ENCODE data around the gene ATP7A. TPM values are rescaled to one million over a fixed set of nuclear protein-coding genes. Genes with fewer than 3 reads are reported as not detected.
A peak's percentile ranks its signal among the peaks of the same experiment; 100 is the strongest.

ATP7A gene
- total and polyA plus RNA-seq, 2 experiments from 2014 or later: 3.7 to 13.0 TPM

DNA sequence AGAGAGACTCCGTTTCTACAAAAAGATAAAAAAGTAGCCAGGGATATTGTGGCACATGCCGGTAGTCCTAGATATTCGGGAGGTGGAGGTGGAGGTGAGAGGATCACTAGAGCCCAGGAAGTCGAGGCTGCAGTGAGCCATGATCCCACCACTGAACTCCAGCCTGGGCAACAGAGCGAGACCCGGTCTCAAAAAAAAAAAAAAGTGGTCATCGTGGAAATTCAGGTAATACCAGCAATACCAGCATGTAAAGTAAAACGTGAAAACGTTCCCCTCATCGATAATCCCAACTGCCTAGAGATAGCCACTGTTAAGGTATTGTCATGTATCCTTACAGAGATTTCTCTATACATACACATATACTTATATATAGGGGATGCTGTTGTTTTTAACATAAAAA is 16.8 kb upstream of the ATP7A start:
- H3K4me3 ChIP-seq: no peak overlapping the region
- no peak overlapping the region for H2AFZ ChIP-seq
- H3K27ac ChIP-seq: no peak overlapping the region
- WGBS (ENCODE audit: low lambda C conversion rate, missing lambda C conversion rate): 70% methylated on average over 10 of the region's 10 CpGs
- H4K20me1 ChIP-seq (ENCODE audit: insufficient read depth, poor library complexity, severe bottlenecking): no peaks in the 10 kb centered on the region
- no peaks in the 10 kb centered on the region for H3K9me3 ChIP-seq (ENCODE audit: low read depth)
- no peaks in the 10 kb centered on the region for H3K36me3 ChIP-seq (replicated peaks; ENCODE audit: insufficient read depth, low read depth)
- no peaks in the 10 kb centered on the region for H3K27me3 ChIP-seq
- no peaks in the 10 kb centered on the region for H3K9me2 ChIP-seq (replicated peaks; ENCODE audit: insufficient read depth)
- TF ChIP-seq EZH2phosphoT487 (IDR thresholded peaks at IDR 0.05; ENCODE audit: low read depth, severe bottlenecking, unreplicated experiment): no peak
- TF ChIP-seq, protein P1, sequence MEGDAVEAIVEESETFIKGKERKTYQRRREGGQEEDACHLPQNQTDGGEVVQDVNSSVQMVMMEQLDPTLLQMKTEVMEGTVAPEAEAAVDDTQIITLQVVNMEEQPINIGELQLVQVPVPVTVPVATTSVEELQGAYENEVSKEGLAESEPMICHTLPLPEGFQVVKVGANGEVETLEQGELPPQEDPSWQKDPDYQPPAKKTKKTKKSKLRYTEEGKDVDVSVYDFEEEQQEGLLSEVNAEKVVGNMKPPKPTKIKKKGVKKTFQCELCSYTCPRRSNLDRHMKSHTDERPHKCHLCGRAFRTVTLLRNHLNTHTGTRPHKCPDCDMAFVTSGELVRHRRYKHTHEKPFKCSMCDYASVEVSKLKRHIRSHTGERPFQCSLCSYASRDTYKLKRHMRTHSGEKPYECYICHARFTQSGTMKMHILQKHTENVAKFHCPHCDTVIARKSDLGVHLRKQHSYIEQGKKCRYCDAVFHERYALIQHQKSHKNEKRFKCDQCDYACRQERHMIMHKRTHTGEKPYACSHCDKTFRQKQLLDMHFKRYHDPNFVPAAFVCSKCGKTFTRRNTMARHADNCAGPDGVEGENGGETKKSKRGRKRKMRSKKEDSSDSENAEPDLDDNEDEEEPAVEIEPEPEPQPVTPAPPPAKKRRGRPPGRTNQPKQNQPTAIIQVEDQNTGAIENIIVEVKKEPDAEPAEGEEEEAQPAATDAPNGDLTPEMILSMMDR (IDR thresholded peaks at IDR 0.05; ENCODE audit: poor library complexity): no peak
- TF ChIP-seq EZH2 (IDR thresholded peaks at IDR 0.05; ENCODE audit: borderline replicate concordance): no peak
- H3K4me1 ChIP-seq (ENCODE audit: insufficient read depth): no peaks in the 10 kb centered on the region
- H3K79me2 ChIP-seq: peaks cover 52% of the 10 kb centered on the region
- H3K4me2 ChIP-seq: peak overlapping the region; percentile 72
- no peak for DNase-seq (ENCODE audit: low spot score)

DNA sequence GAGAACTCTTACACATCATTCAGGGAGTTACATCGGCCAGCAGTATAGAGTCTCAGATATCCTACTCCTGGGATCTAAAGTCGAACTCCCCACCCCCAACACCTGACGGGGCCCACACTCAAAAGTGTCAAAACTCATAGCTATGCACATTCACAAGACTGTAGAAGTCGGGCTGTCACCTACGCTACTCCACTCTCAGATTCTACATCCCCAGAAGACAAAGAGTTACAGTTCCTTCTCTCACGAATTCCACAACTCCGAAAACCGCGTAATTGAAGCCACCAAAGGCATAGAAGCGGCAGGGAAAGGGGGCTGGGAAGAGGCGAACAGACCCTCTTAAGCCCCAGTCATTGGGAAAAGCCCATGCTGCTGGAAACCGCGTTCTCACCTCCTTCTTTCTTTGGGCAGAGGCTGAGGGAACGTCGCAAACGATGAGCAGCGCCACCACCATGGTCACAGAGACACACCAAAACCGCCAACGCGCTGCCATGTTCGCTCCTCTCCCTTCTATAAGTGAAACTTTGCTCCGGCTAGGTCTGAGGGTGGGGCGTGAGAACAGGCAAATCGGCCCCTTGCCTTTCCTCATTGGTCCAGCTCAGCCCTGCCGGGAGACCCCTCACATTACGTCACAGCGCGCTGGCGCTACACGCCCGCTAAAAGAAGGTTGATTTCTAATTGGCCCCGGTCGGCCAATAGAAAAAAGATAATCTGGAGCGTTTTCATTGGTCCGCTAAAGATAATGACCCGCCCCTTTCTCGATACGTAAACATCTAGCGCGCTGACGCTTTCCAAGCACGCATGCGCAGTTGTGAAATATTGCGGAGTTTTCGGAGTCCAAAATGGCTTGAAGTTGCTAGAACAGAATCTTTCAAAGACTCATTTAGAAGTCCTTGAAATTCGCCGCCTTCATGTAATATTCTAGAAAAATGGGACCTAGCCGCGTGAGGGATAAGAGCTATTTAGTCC is 15.3 kb upstream of the ATP7A start, which contains the start of gene MAGT1:
Gene MAGT1 (minus strand): TSS at position 515 of the 966 bp plus-strand sequence. CDS start 25 bp downstream, at position 490.
- Histone ChIP-seq H3K4me2 (peak within 1 kb of the TSS; percentile 72), H3K36me3 (replicated peaks; ENCODE audit: insufficient read depth, low read depth) (no peaks in the 10 kb centered on the region), H3K27me3 (no peaks in the 10 kb centered on the region), H3K79me2 (peaks cover 47% of the 10 kb centered on the region), H2AFZ (peak within 1 kb of the TSS; percentile 67), H3K9me2 (replicated peaks; ENCODE audit: insufficient read depth) (no peaks in the 10 kb centered on the region), H3K9me3 (ENCODE audit: low read depth) (no peaks in the 10 kb centered on the region), H3K27ac (peak within 1 kb of the TSS; percentile 95), H4K20me1 (ENCODE audit: insufficient read depth, poor library complexity, severe bottlenecking) (no peaks in the 10 kb centered on the region), H3K4me1 (ENCODE audit: insufficient read depth) (no peaks in the 10 kb centered on the region), H3K4me3 (peak within 1 kb of the TSS; percentile 50)
- 46% methylated on average over 49 of the region's 49 CpGs for WGBS (ENCODE audit: low lambda C conversion rate, missing lambda C conversion rate)
- peak; percentile 95 for DNase-seq (ENCODE audit: low spot score)
- TF ChIP-seq, protein P1 (IDR thresholded peaks at IDR 0.05; ENCODE audit: poor library complexity): no peak

DNA sequence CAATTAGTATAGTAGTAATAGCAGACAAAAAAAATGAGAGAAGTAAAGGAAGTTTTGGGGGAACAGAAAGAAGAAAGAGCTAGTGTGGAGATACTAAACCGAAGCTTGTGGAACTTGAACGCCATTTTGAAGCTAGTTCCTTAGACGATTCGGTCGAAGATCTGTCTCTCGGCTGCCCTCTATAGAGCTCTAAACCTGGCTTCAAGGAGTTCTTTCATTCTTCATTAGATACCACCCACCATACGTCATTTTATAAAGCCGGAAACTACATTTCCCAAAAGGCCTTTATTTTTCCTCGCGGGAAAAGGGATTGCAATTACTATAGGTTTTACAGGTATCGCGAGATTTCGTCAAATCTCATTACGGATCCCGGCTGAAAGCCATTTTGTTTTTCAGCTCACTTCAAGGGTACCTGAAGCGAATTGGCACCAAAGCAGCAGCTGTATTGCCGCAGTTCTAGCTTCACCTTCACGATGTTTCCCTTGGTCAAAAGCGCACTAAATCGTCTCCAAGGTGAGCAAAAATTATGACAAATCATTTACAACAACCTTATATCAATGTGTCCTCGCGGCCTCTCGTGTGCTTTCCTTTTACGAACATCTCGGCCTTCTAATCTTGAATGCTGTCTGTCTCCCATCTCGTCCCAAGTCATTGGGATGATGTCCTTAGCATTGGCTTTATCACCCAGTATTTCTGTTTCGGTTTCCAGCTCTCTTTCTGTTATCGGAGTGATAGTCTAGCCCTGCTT is 11.2 kb upstream of the ATP7A start, which contains the start of gene COX7B:
Gene COX7B (plus strand): TSS at position 388 of the 748 bp plus-strand sequence. CDS start 86 bp downstream, at position 474.
- Histone ChIP-seq H3K4me3 (peak within 1 kb of the TSS; percentile 36), H3K79me2 (peaks cover 38% of the 10 kb centered on the region), H3K4me1 (ENCODE audit: insufficient read depth) (no peaks in the 10 kb centered on the region), H3K9me3 (ENCODE audit: low read depth) (no peaks in the 10 kb centered on the region), H3K27me3 (no peaks in the 10 kb centered on the region), H2AFZ (peak within 1 kb of the TSS; percentile 82), H3K4me2 (peak within 1 kb of the TSS; percentile 78), H3K27ac (peak within 1 kb of the TSS; percentile 94), H3K36me3 (replicated peaks; ENCODE audit: insufficient read depth, low read depth) (no peaks in the 10 kb centered on the region), H4K20me1 (ENCODE audit: insufficient read depth, poor library complexity, severe bottlenecking) (no peaks in the 10 kb centered on the region), H3K9me2 (replicated peaks; ENCODE audit: insufficient read depth) (no peaks in the 10 kb centered on the region)
- TF ChIP-seq, protein P1 (IDR thresholded peaks at IDR 0.05; ENCODE audit: poor library complexity): peak; percentile 49
- TF ChIP-seq EZH2phosphoT487 (IDR thresholded peaks at IDR 0.05; ENCODE audit: low read depth, severe bottlenecking, unreplicated experiment): no peak
- no peak for TF ChIP-seq EZH2 (IDR thresholded peaks at IDR 0.05; ENCODE audit: borderline replicate concordance)
- DNase-seq (ENCODE audit: low spot score): peak; percentile 91
- WGBS (ENCODE audit: low lambda C conversion rate, missing lambda C conversion rate): 39% methylated on average over 28 of the region's 28 CpGs

Measured in hepatocyte (in vitro differentiated cells).